Naive B cell (primary cell): ENCODE results near the gene PPM1G. TPM values are rescaled to one million over a fixed set of nuclear protein-coding genes. Genes with fewer than 3 reads are reported as not detected.

Source experiments
- ATAC-seq, 2 donors: fragments of 150-1000 bp; cut with Tn5 transposase; 2 replicates each; pipeline ENCODE4 v1.10.0; 2021; ENCODE audit warnings: low read depth in 2 of 2, mild to moderate bottlenecking in 2 of 2, moderate library complexity in 2 of 2
- DNase-seq: peaks from one replicate; pipeline ENCODE4 v3.0.0; 2022
- H3K27ac Mint-ChIP-seq, 6 donors: one replicate each; pipeline ENCODE4 v1.8.0; 2020 to 2022; ENCODE audit warnings: mild to moderate bottlenecking in 6 of 6, mixed read lengths in 6 of 6, moderate library complexity in 5 of 6, inconsistent platforms in 2 of 6
- H3K27me3 Mint-ChIP-seq, 3 donors: one replicate each; pipeline ENCODE4 v1.8.0; 2021 to 2022; ENCODE audit warnings: mixed read lengths in 3 of 3, mild to moderate bottlenecking in 1 of 3
- H3K36me3 Mint-ChIP-seq, 2 donors: one replicate each; pipeline ENCODE4 v1.8.0; 2020 to 2022; ENCODE audit warnings: mixed read lengths in 2 of 2, inconsistent platforms in 1 of 2, mild to moderate bottlenecking in 1 of 2
- H3K4me1 Mint-ChIP-seq, 3 donors: one replicate each; pipeline ENCODE4 v1.8.0; 2020 to 2022; ENCODE audit warnings: mixed read lengths in 3 of 3, inconsistent platforms in 1 of 3, mild to moderate bottlenecking in 1 of 3, moderate library complexity in 1 of 3
- H3K4me3 Mint-ChIP-seq, 8 donors: one replicate each; pipeline ENCODE4 v1.8.0; 2020 to 2022; ENCODE audit warnings: mild to moderate bottlenecking in 8 of 8, mixed read lengths in 8 of 8, moderate library complexity in 8 of 8, inconsistent platforms in 2 of 8
- H3K9me3 Mint-ChIP-seq, 7 donors: one replicate each; pipeline ENCODE4 v1.8.0; 2020 to 2022; ENCODE audit warnings: mixed read lengths in 7 of 7, mild to moderate bottlenecking in 5 of 7, inconsistent platforms in 2 of 7, moderate library complexity in 1 of 7
- polyA plus RNA-seq, 6 donors: library from polyadenylated mRNA; unstranded; fragments of 300-500 nt; fragmentation: Illumina TruSeq; gene quantifications; one replicate each; pipeline ENCODE4 v1.2.3, GENCODE V29; 2021; ENCODE audit warnings: low read depth in 6 of 6

PPM1G gene
- polyA plus RNA-seq, 6 donors from 2014 or later = 67.1 to 105 (median 73.2) TPM

DNA sequence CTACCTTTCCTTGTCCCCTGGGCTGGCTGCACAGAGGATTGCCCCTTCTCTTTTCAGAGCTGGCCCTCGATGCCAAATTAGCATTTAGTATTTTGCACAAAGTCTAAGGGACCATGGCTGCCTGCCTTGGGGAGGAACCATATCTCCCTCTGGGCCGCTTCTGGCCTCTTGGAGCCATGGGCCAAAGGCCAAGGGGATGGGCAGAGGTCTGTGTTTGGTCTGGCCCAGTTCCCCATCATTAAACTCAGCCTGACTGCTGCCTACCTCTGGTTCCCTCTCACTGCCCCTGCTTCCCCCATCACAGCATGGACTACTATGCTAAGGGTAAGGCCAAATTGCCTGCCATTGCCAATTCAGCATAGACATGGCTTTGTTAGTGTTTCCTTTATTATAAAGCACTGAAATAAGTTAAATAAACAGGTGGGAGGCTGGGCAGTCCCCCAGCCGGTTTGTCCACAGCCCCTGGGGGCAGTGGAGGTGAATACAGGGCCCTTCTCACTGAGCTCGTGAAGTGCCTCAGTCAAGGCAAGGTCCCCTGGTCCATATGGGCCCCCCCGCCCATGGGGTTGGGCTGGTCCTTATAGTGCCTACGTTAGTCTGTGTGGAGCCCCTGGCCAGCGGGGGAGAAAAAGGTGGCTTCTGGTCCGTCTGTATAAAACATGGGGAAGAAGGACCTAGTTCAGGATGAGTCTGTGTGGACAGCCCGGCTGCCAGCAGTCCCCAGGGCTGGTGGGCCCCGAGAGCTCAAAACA lies 32.3 kb downstream of the PPM1G start:
- Mint-ChIP-seq H3K9me3 (no peaks in the 10 kb centered on the region), H3K4me1 (peaks cover 43 to 58% (median 48%) of the 10 kb centered on the region in 3 donors), H3K27ac (peak overlapping the region in 2 of 6 donors; percentile 32 to 83), H3K4me3 (peak overlapping the region in 2 of 8 donors; percentile 38 to 72), H3K36me3 (peaks cover 5 to 7% of the 10 kb centered on the region in 2 donors), H3K27me3 (no peaks in the 10 kb centered on the region)
- ATAC-seq (no peak), DNase-seq (no peak)

DNA sequence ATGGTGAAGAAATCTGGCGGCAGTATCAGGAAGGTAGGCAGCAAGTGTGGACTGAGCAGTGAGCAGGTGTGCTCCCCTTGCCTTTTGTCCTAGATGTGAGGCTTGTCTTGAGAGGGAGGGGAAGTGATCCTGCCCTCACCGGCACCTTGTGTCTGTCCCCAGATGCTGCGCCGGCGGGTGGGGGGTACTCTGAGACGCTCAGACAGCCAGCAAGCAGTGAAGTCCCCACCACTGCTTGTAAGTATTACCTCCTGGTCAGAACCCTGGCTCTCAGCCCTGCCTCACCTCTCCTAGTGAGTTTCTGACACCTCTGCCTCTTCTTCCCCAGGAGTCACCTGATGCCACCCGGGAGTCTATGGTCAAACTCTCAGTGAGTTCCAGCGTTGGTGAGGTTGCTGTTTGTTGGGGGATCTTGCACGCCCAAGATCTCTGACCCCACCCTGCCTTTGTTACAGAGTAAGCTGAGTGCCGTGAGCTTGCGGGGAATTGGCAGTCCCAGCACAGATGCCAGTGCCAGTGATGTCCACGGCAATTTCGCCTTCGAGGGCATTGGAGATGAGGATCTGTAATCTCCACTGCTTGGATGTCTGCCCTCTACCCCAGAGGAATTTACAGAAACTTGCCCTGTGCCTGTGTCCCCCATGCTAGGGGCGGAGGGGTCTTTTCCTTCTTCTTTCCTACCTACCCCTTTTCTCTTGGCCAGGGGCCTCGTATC lies 33.1 kb downstream of the PPM1G start:
- peak overlapping the region in 1 of 8 donors; percentile 36 for H3K4me3 Mint-ChIP-seq
- H3K27ac Mint-ChIP-seq = peak overlapping the region in 2 of 6 donors; percentile 9 to 32
- H3K27me3 Mint-ChIP-seq = no peaks in the 10 kb centered on the region
- H3K4me1 Mint-ChIP-seq = peaks cover 44 to 60% (median 49%) of the 10 kb centered on the region in 3 donors
- H3K9me3 Mint-ChIP-seq = no peaks in the 10 kb centered on the region
- ATAC-seq (no peak), DNase-seq (no peak)
- H3K36me3 Mint-ChIP-seq = peaks cover 5 to 7% of the 10 kb centered on the region in 2 donors

DNA sequence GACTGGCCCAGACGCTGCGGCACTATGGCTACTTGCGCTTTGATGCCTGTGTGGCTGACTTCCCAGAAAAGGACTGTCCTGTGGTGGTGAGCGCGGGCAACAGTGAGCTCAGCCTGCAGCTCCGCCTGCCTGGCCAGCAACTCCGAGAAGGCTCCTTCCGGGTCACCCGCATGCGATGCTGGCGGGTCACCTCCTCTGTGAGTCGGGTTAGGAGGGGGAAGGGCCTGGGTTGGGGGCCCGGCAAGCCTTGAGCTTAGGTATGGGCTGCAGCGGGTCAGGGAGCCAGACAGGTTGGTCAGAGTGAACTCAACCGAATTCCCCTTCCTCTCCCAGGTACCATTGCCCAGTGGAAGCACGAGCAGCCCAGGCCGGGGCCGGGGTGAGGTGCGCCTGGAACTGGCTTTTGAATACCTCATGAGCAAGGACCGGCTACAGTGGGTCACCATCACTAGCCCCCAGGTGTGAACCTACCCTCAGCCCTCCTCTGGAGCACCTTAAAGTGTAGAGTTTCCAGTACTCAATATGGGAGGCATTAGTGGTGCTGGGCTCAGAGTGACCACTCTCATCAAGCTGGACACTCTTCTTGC lies 33.8 kb downstream of the PPM1G start:
- DNase-seq (no peak), ATAC-seq (no peak)
- Mint-ChIP-seq H3K4me3 (peak overlapping the region in 1 of 8 donors; percentile 36), H3K4me1 (peaks cover 40 to 58% (median 48%) of the 10 kb centered on the region in 3 donors), H3K36me3 (peaks cover 6 to 9% of the 10 kb centered on the region in 2 donors), H3K27me3 (no peaks in the 10 kb centered on the region), H3K9me3 (no peaks in the 10 kb centered on the region), H3K27ac (peak overlapping the region in 1 of 6 donors; percentile 32)

DNA sequence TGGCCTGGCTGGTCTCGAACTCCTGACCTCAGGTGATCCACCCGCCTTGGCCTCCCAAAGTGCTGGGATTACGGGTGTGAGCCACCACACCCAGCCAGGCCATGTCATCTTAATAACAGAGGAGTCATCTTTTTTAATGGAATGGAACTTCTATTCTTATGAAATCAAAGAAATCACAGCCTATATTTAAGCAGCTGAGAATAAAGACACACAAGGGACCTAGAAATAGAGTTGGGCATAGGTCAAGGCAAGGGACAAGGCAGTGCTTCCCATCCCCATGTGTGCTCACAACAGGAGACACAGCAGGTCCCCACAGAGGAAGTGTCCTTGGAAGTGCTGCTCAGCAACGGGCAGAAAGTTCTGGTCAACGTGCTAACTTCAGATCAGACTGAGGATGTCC lies 35.8 kb downstream of the PPM1G start:
- no peaks in the 10 kb centered on the region for H3K27me3 Mint-ChIP-seq
- H3K27ac Mint-ChIP-seq = peak overlapping the region in 4 of 6 donors; percentile 32 to 92 (median 45)
- DNase-seq = no peak

DNA sequence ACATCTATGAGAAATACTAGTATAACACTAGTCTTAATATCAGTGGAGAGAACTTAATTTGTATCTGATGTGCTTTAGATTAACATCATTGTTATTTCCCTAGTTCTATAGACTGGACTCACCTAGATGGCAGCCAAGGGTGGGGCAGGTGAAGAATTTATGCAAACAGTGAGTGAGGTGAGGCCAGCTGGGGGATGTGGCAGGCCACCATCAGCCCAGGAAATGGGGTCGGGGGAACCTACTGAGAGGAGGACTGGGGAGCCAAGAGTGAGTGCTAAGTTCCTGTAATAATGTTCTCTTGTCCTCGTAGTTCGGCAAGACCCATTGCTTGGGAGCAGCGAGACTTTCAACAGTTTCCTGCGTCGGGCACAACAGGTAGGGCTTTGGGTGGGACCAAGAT lies 36.5 kb downstream of the PPM1G start:
- H3K4me1 Mint-ChIP-seq = peaks cover 40 to 60% (median 48%) of the 10 kb centered on the region in 3 donors
- H3K36me3 Mint-ChIP-seq = peaks cover 10 to 15% of the 10 kb centered on the region in 2 donors

More for the DNA sequence above, 35.8 kb downstream of the PPM1G start:
- Mint-ChIP-seq H3K36me3 (peaks cover 10 to 15% of the 10 kb centered on the region in 2 donors), H3K4me3 (peak overlapping the region in 1 of 8 donors; percentile 15), H3K4me1 (peaks cover 38 to 57% (median 46%) of the 10 kb centered on the region in 3 donors), H3K9me3 (no peaks in the 10 kb centered on the region)
- no peak for ATAC-seq

DNA sequence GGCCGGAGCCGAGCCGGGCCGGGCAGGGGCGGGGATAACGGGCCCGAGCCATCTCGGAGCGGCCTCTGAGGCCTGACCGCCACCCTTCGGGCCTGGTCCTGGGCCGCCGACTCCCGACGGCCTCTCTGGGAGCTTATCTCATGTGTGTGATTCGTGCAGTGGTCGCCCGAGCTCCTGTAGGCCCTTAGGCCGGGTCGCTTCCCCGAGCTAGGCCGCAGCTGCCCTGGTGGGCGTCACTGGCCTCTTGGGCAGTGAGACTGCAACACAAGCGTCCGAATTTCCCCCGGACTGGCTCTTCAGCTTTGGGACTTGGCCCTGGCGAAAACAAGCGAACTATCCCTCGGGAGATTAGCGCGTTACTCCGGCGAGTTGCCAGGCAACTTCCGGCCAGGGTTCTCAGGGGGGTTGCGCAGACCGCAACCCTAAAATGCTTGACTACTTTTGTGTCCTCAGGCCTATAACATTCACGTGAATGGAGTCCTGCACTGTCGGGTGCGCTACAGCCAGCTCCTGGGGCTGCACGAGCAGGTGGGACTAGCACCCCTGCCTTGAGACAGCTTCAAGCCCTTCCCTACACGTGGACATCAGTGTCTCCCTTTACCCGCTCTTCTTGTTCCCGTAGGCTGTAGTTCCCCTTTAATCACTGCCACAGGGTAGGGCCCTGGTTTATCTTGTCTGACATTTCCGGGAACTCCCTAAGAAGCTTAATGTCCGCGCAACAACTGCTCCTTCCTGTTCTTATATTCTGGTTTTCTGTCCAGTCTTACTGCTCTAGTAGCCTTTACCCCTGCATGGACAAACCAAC lies 38.4 kb downstream of the PPM1G start:
- no peaks in the 10 kb centered on the region for H3K27me3 Mint-ChIP-seq
- peak overlapping the region; percentile 83 to 99 (median 96) for H3K4me3 Mint-ChIP-seq
- H3K36me3 Mint-ChIP-seq = peaks cover 7 to 14% of the 10 kb centered on the region in 2 donors
- no peaks in the 10 kb centered on the region for H3K9me3 Mint-ChIP-seq
- peak; percentile 71 for DNase-seq
- peaks cover 40 to 48% (median 47%) of the 10 kb centered on the region in 3 donors for H3K4me1 Mint-ChIP-seq
- peak overlapping the region; percentile 92 to 98 (median 96) for H3K27ac Mint-ChIP-seq
- peak; percentile 21 to 22 for ATAC-seq

More for the DNA sequence above, 36.5 kb downstream of the PPM1G start:
- DNase-seq (no peak), ATAC-seq (no peak)
- Mint-ChIP-seq H3K27ac (peak overlapping the region in 4 of 6 donors; percentile 58 to 95 (median 78)), H3K9me3 (no peaks in the 10 kb centered on the region), H3K27me3 (no peaks in the 10 kb centered on the region), H3K4me3 (peak overlapping the region in 6 of 8 donors; percentile 35 to 96 (median 56))

DNA sequence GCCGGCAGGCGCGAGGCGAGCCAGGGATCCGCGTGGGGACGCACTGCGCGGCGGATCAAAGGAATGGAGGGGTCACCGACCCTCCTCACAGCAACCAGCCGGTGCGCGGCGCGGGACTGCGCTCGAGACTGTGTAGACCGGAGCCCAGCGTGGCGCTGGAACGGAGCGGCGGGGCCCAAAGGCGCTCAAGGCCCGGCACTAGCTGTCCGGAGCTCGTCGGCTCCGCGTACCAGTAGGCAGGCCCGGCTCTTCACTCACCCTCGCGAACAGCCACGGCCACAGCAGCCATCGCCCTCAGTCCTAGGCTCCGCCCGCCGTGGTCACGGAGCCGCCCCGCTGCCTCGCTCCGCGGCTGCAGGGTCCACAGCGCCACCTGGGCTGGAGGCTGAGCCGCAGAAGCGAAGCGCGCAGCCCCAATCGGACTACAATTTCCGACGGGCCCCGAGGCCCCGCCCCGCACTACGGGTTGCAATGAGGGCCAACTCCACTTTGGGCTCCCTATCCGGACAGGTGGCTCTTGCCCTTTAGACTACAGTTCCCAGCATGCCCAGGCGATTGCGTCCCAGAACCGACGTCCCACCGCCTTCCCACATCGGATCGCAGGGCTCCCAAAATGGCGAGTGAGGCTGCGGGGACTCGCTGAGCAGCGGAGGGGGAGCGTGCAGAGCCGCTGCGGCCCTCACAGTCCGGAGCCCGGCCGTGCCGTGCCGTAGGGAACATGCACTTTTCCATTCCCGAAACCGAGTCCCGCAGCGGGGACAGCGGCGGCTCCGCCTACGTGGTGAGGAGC lies 39.2 kb downstream of the PPM1G start, which contains the start of the genes EIF2B4 and SNX17:
EIF2B4 (minus strand) TSS at position 313 of the 790 bp plus-strand sequence; CDS start at position 289, 24 bp downstream.
SNX17 (plus strand) TSS at position 591 of the 790 bp plus-strand sequence; CDS start at position 719, 128 bp downstream.
- Mint-ChIP-seq H3K4me3 (peak within 1 kb of the TSS; percentile 83 to 99 (median 96)), H3K9me3 (no peaks in the 10 kb centered on the region), H3K4me1 (peaks cover 40 to 48% (median 47%) of the 10 kb centered on the region in 3 donors), H3K27ac (peak within 1 kb of the TSS; percentile 92 to 100 (median 96)), H3K27me3 (no peaks in the 10 kb centered on the region), H3K36me3 (peaks cover 7 to 14% of the 10 kb centered on the region in 2 donors)
- ATAC-seq (peak; percentile 87 to 88), DNase-seq (peak; percentile 100)

DNA sequence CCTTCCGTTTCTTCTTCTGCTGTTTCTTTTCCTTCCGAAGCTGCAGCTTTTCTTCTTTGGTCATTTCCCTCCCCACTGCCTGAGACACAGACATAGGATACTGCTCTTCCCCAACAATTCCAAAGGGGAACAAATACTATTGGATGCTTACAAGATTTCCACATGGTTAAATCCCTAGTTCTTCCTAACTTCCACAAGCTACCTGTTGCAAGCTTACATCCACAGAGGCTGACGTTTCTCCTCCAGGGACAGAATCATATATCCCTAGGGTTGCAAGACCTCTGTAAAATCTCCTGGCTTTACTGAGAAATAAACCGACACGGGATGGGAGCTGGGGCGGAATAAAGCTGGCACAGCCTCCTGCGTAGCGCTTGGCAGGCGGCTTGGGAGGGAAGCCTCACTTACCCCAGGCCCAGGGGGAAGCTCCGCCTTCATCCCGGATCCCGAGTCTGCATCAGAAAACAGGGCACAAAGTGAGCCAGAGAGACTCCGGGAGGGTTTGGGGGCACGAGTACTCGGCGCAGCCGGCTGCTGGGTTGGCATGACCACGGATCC lies 39.8 kb downstream of the PPM1G start:
- H3K27ac Mint-ChIP-seq = peak overlapping the region; percentile 57 to 98 (median 92)
- no peaks in the 10 kb centered on the region for H3K9me3 Mint-ChIP-seq
- H3K36me3 Mint-ChIP-seq = peaks cover 7 to 16% of the 10 kb centered on the region in 2 donors
- peak overlapping the region; percentile 83 to 99 (median 96) for H3K4me3 Mint-ChIP-seq
- ATAC-seq = no peak
- no peaks in the 10 kb centered on the region for H3K27me3 Mint-ChIP-seq
- DNase-seq = no peak
- peaks cover 36 to 44% (median 44%) of the 10 kb centered on the region in 3 donors for H3K4me1 Mint-ChIP-seq

DNA sequence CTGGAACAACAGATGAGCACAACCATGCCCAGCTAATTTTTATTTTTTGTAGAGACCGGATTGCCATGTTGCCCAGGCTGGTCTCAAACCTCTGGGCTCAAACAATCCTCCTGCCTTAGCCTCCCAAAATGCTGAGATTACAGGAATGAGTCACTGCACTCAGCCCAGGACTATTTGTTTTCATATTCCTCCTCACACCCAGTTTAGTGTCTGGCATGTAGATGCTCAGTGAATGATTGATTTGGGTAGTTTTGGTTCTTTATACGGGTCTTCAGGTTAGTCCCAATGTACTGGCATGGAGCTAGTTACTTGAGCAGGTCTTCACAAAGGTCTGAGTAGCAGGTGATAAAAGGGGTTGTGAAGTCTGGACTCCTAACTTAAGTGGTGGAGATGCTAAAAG lies 45.5 kb downstream of the PPM1G start:
- no peak for DNase-seq
- ATAC-seq = no peak
- Mint-ChIP-seq H3K4me3 (peak overlapping the region in 1 of 8 donors; percentile 56), H3K4me1 (peaks cover 5 to 6% (median 5%) of the 10 kb centered on the region in 3 donors), H3K9me3 (no peaks in the 10 kb centered on the region), H3K27me3 (no peaks in the 10 kb centered on the region), H3K27ac (peak overlapping the region in 1 of 6 donors; percentile 47), H3K36me3 (peaks cover 0 to 13% of the 10 kb centered on the region in 2 donors)

DNA sequence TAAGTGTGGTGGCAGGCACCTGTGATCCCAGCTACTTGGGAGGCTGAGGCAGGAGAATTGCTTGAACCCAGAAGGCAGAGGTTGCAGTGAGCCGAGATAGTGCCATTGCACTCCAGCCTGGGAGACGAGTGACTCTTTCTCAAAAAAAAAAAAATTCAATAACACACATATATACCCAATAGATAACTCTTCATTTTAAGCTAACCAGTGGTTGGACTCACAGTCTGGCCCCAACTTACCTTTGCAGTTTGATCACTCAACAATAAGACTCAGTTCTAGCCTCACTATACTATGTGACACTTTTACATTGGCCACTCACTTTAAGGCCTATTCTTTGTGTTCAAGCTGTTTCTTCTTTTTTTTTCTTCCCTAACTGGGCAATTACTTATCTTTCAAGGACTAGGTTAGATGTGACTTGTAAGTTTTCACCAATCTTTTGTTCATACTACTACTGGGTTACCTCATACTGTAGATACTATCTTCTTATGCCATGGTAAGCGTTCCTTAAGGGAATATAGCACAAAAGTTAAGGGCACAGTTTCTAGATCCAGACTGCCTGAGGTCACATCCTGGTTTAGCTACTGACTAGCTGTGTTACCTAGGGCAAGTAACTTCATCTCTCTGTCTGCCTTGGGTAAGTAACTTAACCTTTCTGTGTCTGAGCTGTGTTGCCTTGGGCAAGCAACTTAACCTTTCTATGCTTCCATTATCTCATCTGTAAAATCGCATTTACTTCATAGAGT lies 46.5 kb downstream of the PPM1G start:
- no peaks in the 10 kb centered on the region for H3K9me3 Mint-ChIP-seq

More for the DNA sequence above, 46.5 kb downstream of the PPM1G start:
- peaks cover 0 to 13% of the 10 kb centered on the region in 2 donors for H3K36me3 Mint-ChIP-seq
- H3K4me1 Mint-ChIP-seq = peaks cover 8 to 9% (median 8%) of the 10 kb centered on the region in 3 donors
- H3K27ac Mint-ChIP-seq = peak overlapping the region in 1 of 6 donors; percentile 14
- H3K27me3 Mint-ChIP-seq = no peaks in the 10 kb centered on the region
- H3K4me3 Mint-ChIP-seq = peak overlapping the region in 1 of 8 donors; percentile 57
- no peak for ATAC-seq
- DNase-seq = no peak
